HG03060 (cell line): ENCODE results near the gene MED15.

Experiments used
- ATAC-seq: cut with Tn5 transposase; IDR thresholded peaks from one replicate; pipeline ENCODE4 v1.9.1; 2021; ENCODE audit warnings: low read depth, moderate number of reproducible peaks; ENCODE audit not compliant: unreplicated experiment

Gene MED15

DNA sequence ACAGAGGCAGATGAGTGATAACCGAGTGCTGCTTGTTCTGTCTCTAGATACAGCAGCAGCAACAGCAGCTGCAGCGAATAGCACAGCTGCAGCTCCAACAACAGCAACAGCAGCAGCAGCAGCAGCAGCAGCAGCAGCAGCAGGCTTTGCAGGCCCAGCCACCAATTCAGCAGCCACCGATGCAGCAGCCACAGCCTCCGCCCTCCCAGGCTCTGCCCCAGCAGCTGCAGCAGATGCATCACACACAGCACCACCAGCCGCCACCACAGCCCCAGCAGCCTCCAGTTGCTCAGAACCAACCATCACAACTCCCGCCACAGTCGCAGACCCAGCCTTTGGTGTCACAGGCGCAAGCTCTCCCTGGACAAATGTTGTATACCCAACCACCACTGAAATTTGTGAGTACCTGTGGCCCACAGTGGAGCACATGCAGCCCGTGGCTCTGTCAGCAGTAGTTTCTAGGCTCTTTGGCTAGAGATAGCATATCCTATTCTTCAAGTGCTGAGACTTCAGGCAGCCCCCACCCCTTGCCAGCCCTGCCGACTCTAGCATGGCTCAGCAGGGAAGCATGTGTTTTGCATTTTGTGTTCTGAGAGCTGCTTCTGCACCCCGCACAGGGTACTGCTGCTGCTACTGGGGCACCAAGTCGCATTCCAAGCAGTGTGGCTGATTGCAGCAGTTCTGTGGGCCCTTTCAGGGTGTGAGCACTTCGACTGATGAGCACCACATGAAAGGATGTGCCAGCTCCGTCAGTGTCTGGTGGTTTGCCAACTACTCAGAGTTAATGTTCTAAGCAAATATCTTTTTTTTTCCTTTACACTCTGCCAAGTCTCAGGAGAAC, 59.2 kb downstream of the MED15 start:
- ATAC-seq = no peak

DNA sequence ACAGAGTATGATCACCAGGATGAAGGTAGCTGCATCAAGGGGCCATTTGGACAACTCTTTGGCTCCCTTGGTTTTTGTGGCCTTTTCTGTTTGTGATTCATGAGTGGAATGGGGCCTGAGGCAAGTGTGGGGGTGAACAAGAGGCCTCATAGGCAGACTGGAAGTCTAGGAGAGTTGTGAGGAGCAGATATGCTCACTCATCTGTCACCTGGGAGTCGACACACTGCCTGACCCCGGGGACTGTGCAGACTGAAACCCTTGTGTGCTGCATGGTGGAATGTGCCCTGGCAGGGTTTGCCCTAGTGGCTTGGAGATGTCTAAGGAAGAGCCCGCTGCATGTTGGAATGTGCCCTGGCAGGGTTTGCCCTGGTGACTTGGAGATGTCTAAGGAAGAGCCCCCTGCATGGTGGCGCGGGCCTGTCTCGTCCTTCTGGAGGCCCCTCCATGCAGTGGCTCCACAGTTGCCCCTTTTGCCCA, 60.0 kb downstream of the MED15 start:
- ATAC-seq = no peak

DNA sequence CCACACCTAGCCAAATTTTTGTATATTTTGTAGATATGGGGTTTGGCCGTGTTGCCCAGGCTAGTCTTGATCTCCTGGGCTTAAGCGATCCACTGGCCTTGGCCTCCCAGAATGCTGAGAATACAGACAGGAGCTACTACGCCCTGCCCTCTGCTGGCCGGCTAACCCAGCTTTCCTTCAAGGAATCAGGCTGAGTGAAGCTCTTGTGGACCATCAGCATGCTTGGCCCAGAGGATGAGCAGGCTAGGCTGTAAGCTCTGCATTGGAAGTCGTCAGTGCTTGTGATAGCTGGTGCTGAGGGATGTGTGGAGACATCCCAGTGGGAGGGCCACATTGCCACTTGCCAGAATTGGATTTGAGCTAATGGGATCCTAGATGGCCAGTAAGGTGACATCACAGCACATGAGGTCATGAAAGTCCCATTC, 60.6 kb downstream of the MED15 start:
- no peak for ATAC-seq

DNA sequence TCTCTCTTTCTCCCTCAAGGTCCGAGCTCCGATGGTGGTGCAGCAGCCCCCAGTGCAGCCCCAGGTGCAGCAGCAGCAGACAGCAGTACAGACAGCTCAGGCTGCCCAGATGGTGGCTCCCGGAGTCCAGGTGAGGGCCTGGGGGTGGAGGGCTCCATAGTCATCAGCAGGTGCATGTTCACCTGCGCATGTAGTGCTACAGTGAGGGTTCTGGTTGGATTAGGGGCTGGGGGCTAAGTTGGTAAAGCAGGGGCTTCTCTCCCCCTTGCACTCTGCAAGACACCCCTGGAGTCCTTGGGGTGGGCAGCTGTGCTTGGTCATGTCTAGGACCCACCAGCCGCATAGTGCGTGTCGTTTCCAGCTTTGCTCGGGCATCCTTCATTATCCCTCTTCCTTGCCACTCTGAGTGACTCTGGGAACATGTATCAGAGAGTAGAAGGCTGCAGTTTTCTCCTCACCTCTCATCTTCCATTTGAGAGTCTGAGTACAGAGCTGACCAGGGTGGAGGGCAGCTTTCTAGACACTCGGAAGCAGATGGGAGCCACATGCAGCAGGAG, 61.2 kb downstream of the MED15 start:
- no peak for ATAC-seq

DNA sequence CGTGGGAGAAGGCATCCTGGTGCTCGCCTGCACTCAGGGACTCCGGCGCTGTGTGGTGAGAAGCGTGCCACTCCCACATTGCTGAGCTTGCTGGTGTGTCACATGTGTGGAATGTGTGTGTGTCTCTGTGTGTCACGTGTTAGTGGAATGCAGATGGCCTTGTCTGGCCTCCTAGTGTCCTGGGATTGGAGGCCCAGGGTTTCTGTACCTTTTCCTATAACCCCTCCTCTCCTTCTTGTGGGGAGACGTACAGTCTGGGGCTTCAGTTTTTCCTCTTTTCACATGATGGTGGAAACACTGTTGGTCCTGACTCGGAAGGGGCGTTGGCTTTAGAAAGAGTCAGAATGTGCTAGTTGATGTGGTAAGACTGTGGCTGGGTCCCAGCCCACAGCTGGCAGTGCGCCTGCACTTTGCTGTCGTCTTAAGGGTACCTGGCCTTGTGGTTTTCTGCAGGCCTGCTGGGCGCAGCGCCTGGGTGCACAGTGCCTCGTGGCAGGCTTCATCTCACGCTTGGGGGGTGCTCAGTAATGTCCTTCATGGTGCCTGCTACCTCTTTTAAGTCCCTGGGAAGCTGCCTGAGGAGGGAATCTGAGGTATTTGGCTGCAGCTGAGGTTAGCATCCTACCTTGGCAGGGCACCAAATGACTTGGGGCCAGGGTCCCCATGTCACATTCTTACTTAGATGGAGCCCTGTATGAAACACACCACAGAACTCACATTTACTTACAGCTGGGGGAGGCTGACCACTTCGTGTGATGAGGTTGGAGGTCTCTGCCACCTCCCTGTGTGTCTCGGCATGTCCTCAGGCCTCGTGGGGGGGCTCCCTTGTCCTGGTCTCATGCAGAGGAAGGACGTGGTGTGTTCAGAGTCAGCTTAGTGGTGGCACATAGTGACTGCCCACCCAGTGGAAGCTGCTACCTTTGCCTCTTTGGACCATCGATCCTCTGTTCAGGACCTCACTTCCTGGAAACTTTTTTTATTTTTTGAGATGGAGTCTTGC, 61.9 kb downstream of the MED15 start:
- ATAC-seq = no peak

DNA sequence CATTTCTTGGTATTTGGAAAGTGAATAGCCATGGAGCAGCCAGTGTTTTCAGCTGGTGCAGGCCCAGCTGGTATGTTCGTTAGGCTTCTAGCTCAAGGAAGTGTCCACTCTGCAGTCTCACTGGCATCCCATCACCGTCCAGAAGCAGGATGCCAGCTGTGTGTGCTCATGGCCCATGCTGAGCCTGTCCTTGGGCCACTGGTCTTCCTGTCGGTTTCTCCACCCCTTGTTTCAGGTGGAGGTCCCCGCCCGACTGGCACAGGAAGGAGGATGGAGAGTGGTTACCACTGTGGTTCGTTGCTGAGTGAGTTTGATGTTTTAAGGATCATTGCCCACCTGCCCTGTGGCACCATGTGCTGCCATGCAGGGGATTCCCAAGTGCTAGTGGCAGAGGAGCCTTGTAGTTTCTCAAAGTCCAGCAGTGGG, 63.7 kb downstream of the MED15 start:
- ATAC-seq = no peak

DNA sequence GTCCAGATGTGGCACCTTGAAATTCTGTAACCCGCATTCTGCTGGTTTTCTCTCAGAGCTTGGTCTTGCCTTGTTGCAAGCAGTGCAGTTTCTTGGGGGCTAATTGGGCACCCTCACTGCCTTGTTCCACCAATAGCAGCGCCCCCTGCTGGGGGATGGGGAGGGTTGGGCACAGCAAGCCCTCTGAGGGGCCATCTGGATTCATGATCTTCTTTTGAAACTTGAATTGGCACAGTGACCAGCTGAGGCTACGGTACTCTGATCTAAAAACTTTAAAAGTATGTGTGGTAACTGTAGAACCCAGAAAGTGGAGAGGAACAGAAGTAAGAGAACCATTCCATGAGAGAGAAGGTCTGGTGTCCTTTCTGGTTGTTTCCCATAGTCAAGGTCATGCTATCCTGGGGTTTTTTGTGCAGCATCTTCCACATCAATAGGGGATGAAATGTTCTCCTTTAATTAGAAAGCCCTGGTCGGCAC, 64.2 kb downstream of the MED15 start:
- ATAC-seq = no peak

DNA sequence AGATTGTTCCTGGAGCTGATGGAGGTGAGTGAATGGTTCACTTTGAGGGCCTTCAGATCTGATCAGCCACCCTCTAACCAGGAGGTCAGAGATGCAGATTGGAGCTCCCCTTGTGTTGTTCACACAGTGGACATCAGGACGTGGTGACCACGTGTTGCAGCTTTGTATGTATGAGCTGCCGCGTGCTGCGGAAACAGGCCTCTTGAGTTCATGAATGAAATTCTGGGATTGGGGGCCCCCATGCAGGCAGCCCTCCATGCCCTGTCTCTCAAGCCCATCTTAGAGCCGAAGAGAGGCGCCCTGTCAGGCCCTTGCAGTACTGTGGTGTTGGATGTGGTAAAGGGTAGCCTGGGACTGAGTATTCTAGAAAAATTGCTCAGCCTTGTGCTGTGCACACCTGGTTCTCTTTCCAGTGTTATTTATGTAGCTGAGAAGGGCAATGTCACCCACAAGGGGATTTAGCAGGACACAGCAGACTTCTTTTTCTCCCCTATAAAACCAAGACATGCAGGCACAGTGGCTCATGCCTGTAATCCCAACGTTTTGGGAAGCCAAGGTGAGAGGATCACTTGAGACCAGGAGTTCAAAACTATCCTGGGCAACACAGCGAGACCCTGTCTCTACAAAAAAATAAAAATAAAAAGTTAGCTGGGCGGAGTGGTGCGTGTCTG, 64.9 kb downstream of the MED15 start:
- no peak for ATAC-seq

DNA sequence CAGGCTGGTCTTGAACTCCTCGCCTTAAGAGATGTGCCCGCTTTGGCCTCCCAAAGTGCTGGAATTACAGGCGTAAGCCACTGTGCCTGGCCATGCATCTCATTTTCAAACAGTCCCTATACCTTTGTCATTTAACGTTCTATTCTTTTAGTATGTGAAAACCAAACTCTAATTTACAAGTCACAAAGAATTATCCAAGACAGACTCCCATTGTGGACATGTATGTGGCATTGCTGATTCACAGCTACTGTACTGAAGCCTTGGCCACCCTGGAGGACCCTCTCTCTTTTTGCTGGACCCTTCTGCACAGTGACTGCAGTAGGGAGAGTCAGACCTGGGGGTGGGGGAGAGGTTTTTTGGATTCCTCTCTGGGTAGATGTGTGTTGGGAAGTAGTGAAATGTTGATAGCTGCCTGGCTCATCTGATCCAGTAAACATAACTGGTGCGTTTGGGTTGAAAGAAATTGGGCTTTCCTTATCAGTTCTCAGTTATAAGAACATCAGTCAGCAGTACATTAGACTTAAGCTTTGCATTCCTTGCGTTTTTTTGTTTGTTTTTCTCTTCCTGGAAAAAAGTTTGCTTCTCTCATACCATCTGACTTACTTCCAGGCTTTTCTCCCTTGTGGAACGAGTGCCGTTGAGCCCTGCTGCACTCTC, 65.9 kb downstream of the MED15 start:
- ATAC-seq = no peak

DNA sequence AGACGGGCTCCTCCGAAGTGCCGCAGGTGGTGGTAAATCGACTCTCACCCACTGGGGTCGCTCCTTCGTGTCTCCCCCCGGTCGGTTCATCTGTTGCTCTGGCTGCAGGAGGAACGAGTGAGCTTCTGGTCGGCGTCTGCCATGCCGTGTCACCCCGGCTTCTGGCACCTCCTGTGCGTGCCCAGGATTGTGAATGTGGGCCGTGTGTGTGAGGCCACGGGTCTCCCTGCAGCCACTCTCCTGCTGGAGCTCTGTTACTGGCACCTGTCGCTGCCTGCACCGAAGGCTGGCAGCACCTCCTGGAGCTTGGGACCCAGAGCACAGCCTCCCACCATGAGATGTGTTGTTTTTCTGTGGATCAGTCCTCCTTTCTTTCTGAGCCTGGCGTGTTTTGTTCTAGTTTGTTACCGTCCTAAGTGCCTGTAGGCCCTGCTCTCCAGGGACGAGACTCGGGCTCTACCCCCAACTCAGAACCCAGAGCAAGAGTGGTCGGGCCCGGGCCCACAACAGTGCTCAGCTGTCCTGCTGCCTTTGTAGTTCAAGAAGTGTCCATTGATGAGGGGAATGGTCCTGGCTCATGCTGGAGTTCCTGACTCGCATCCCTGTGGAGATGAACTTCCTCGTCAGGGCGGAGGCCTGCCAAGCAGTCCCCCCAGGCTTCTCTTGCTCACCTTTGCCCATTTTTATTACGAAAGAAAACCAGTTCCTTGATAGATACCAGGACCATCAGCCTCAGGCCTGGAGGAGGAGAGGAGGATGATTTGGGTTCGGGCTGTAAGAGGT, 66.6 kb downstream of the MED15 start:
- no peak for ATAC-seq

DNA sequence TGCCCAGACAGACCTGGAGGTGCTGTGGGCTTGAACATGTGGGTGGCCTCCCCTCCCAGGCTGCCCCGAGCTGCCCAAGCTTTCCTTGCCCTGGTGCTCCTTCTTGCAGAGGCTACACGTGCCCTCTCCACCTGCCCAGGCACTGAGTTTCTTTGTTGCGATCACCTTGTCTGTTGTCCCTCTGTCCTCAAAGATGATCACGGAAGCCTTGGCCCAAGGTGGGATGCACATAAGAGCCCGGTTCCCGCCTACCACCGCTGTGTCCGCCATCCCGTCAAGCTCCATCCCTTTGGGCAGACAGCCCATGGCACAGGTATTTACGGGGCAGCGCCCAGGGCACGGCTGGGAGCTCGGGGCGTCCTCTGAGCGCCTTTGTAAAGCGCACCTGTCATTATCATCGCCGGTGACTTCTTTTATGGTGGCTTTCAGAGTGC, 67.5 kb downstream of the MED15 start:
- no peak for ATAC-seq

DNA sequence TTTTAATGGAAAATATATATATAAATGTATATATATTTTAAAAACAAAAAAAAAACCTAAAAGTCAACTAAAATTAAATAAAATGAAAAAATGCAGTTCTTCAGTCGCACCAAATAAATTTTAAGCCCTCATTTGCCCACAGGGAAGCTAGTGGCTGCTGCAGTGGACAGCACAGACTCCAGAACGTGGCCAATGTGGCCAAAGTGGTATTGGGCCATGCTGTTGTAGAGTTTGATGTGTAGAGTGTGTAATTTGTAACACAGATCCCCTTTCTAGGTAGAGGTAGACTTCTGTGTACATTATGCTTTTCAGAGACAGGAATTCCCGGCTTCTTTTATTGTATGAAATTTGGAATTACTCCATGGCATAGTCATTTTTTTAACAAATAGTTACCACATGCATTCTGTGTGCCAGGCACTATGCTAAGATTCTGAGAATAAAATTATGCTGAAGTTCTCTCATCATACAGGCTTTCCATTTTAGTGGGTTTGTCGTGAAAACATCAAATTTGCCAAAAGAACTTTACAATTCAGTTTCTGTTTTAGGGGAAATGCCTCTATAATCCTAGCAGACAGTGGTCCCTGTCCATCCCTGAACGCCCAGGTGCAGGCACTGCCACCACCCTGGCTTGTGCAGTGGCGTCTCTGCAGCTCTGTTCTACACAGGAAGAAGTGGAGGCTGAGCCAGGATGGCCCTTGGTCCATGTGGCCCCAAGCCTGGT, 68.5 kb downstream of the MED15 start:
- ATAC-seq = no peak

DNA sequence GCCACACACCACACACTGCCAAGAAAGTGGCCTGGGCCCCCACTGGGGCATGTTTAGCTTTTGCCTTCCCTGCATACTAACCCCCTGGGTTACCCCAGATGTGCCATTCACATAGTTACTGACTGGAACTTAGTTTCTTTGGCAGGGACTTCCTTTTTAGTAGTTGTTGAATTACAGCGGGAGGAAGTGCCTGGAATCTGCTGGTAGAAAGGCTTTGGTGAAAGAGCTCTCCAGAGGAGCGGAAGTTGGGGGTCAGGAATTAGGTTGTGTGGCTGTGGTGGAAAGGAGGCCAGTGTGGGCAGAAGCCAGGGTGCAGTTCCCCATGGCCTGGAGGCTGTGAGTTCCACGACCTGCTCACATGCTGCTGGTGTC, 69.0 kb downstream of the MED15 start:
- ATAC-seq = no peak

DNA sequence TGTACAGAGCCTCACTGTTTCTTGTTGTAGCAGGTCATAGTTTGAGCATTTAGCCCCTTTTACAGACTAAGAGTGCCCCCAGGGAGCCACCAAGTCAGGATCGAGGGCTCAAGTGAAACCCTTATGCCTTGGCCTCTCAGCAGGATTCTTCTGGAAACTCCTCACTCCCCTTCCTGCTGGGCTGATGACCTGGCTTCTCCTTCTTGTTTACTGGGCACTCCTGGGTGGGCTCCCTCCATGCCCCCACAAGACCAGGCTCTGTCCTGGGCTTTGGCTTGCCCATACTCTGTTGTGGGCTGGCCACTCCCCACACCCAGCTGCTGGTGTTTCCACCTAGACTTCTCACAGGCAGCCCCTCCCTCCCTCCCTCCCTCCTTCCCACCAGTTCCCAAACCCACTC, 69.6 kb downstream of the MED15 start:
- no peak for ATAC-seq

DNA sequence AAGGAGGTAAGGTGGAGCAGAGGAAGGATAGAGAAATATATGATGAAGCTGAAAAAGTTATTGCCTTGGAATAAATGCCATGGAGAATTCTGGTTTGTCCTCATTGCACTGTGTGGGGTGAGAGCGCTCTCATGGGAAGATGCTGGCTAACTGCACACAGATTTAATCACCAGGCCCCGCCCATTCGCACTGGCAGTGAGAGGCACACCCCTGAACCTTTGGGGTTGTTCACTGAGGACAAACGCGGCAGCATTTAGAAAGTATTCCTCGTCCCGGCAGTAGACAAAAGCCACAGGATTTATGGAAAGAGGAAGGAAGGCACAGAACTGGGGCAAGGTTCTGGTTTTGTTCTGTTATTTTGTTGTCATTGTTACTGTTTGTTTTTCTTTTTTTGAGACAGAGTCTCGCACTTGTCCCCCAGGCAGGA, 70.2 kb downstream of the MED15 start:
- ATAC-seq = no peak

DNA sequence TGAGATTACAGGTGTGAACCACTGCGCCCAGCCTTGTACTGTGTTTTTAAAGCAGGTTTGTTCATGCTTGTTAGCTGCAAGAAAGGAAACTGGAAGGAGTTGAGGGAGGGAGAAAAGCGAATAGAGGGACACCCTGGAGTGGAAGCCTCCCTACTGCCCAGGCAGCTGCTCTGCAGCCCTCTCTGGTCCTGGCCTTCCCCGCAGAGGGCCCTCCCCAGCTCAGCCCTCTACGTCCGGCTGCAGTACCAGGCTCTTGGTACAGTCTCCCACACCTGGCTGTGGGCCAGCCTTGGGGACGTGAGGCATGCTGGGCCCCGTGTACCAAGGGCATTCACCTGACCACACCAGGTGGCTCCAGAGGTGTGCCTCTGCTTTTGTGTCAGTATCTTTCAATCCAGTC, 70.8 kb downstream of the MED15 start:
- no peak for ATAC-seq

DNA sequence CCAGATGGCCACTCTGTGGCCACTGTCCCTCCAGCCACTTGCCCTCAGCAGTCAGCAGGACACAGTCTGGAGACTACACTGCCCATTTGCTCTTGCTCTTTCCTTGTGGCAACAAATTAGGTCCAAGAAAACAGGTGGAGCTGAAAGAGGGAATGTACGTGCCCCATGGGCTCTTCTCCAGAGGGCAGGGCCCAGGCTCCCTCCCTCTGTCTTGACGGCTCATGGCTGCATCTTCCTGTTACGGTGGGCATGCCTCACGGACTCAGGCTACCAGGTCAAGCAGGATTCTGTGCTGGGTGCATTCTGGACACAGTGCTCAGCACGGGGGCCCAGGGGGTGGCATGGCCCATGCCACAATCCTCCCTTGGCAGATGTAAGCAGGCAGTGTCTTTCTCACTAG, 71.3 kb downstream of the MED15 start:
- ATAC-seq = no peak
